ENCODE data around the gene DLG2.
A peak's percentile ranks its signal among the peaks of the same experiment; 100 is the strongest.
"Not testable (repeated sequence)": the region's sequence is repeated elsewhere in the genome, so short reads cannot be mapped to it uniquely, and the experiment has no call there.

Gene DLG2

DNA sequence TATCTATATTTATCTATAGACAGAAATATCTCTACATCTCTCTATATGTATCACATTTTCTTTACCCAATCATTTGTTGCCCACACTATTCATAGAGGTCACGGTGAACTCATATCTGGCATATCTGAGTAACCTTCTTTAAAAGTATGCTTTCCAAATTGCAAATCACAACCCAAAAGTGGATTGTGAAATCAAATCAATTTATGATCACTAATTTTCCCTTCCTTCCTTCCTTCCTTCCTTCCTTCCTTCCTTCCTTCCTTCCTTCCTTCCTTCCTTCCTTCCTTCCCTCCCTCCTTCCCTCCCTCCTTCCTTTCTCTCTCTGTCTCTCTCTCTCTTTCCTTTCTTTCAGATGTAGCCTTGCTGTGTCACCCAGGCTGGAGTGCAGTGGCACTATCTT lies 1893.0 kb downstream of the DLG2 start:
- TF ChIP-seq, protein P1, sequence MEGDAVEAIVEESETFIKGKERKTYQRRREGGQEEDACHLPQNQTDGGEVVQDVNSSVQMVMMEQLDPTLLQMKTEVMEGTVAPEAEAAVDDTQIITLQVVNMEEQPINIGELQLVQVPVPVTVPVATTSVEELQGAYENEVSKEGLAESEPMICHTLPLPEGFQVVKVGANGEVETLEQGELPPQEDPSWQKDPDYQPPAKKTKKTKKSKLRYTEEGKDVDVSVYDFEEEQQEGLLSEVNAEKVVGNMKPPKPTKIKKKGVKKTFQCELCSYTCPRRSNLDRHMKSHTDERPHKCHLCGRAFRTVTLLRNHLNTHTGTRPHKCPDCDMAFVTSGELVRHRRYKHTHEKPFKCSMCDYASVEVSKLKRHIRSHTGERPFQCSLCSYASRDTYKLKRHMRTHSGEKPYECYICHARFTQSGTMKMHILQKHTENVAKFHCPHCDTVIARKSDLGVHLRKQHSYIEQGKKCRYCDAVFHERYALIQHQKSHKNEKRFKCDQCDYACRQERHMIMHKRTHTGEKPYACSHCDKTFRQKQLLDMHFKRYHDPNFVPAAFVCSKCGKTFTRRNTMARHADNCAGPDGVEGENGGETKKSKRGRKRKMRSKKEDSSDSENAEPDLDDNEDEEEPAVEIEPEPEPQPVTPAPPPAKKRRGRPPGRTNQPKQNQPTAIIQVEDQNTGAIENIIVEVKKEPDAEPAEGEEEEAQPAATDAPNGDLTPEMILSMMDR (IDR thresholded peaks at IDR 0.05; ENCODE audit: low read depth, low read length) = no peak
- H3K4me3 ChIP-seq (replicated peaks in 1 of 2; ENCODE audit: low read depth in 2 of 2, low read length in 2 of 2) = no peak overlapping the region
- no peak for DNase-seq (ENCODE audit: low read depth in 2 of 2)

DNA sequence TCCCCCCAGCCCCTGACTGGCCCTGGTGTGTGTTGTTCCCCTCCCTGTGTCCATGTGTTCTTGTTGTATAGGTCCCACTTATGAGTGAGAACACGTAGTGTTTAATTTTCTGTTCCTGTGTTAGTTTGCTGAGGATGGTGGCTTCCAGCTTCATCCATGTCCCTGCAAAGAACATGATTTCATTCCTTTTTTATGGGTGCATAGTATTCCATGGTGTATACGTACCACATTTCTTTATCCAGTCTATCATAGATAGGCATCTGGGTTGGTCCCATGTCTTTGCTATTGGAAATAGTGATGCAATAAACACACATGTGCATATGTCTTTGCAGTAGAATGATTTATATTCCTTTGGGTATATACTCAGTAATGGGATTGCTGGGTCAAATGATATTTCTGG lies 1895.9 kb downstream of the DLG2 start:
- H3K4me3 ChIP-seq (replicated peaks in 1 of 2; ENCODE audit: low read depth in 2 of 2, low read length in 2 of 2); DNase-seq (ENCODE audit: low read depth in 2 of 2): not testable (repeated sequence)

DNA sequence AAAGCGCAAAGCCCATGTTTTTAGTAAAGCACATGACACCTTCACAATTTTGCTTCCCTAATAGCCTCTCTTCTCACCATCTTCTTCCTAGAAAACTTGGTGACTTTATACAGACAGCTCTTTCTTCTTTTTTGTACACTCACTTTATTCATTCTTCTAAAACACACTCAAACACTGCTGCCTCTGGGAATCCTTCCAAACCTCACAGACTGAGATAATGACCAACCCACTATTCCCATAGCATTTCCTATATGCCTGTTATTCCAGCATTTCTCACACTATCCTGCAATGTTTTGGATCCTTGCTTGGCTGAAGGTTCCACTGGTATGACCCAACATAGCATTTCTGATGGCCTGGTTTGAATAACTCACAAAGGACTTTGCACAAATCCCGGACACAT lies 1898.9 kb downstream of the DLG2 start:
- TF ChIP-seq, protein P1 (IDR thresholded peaks at IDR 0.05; ENCODE audit: low read depth, low read length) = no peak
- no peak overlapping the region for H3K4me3 ChIP-seq (replicated peaks in 1 of 2; ENCODE audit: low read depth in 2 of 2, low read length in 2 of 2)
- peak in 1 of 2 donors; percentile 1 for DNase-seq (ENCODE audit: low read depth in 2 of 2)

DNA sequence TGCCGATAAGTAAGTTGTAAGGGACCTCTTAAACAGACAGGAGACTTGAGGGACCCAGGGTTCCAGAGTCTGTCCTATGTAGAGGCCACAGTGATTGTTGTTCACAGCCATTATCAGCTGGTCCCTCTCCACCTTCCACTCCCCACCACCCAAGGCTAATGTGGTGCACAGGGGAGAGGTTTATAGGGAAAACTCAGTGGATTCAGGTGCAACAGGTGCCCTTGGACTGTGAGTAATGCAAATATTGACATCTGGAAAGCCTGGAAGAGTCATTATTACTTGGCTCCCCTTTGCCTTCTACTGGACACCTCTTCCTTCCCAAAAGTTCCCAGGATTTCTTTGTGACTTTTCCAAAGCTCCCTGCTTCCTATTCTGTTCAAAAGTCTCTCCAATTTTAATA lies 1899.9 kb downstream of the DLG2 start:
- H3K4me3 ChIP-seq (replicated peaks in 1 of 2; ENCODE audit: low read depth in 2 of 2, low read length in 2 of 2) = no peak overlapping the region
- no peak for DNase-seq (ENCODE audit: low read depth in 2 of 2)
- TF ChIP-seq, protein P1 (IDR thresholded peaks at IDR 0.05; ENCODE audit: low read depth, low read length) = no peak

DNA sequence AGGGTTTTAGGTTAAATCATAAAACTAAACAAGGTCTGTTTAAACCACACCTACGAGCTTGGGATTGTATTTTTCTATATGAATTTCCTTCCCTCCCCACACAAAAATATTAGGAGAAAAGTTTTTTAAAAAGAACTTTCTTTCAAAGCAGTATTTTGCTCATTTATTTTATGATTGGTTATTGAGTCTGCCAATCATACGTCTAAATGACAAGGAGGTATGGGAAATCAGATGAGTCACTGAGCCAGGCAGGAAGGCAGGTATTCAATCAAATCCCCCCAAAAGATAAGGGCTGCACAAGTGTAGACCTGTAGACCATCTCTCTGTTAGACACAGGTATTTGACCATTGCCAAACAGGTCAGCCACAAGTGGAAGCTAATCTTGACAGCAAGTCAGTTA lies 1900.8 kb downstream of the DLG2 start:
- no peak for DNase-seq (ENCODE audit: low read depth in 2 of 2)
- no peak overlapping the region for H3K4me3 ChIP-seq (replicated peaks in 1 of 2; ENCODE audit: low read depth in 2 of 2, low read length in 2 of 2)
- TF ChIP-seq, protein P1 (IDR thresholded peaks at IDR 0.05; ENCODE audit: low read depth, low read length) = no peak

DNA sequence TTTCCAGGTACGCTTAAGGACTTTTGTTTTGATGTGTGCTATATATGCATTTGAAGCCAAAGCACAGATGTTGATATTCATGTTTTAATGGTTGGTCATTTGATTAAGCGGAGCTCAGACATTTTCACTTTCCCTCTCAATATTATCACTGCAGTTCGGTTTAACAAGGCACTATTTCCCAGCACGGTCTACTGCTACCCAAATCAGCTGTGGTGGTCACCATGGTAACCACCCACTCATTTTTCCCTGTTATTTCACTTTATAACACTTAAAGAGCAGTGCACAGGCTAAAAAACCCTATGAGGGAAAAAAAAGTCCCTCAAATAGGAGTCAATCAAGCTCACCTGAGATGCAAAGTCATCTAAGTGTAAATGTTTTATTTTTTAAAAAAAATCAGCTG lies 1901.4 kb downstream of the DLG2 start:
- no peak overlapping the region for H3K4me3 ChIP-seq (replicated peaks in 1 of 2; ENCODE audit: low read depth in 2 of 2, low read length in 2 of 2)
- DNase-seq (ENCODE audit: low read depth in 2 of 2) = peak in 1 of 2 donors; percentile 3
- TF ChIP-seq, protein P1 (IDR thresholded peaks at IDR 0.05; ENCODE audit: low read depth, low read length) = no peak

DNA sequence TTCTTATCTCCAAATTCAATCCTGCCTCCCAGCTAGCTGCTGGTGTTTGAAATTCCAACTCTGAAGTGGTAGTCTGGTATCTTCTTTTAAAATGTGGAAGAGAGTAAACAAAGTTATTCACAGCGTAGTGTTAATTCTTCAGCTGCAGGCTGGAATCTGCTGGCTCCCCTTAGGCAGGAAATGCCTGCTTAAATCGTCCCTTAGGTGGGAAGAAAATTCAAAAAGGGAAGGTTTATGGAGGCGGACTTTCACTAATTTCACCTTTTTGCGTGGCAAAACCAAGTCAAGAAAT lies 1901.9 kb downstream of the DLG2 start:
- TF ChIP-seq, protein P1 (IDR thresholded peaks at IDR 0.05; ENCODE audit: low read depth, low read length) = no peak
- DNase-seq (ENCODE audit: low read depth in 2 of 2) = no peak
- no peak overlapping the region for H3K4me3 ChIP-seq (replicated peaks in 1 of 2; ENCODE audit: low read depth in 2 of 2, low read length in 2 of 2)
